HEK293 (cell line): ENCODE results near the gene C1orf167.

Experiments
- GLI4 ChIP-seq: fragments of 450-650 bp; formaldehyde crosslinking; IDR thresholded peaks from 2 replicates; pipeline ENCODE4 v1.5.1; 2016; ENCODE audit warnings: missing biosample characterization, missing genetic modification characterization
- GLIS2 ChIP-seq: fragments of 450-650 bp; formaldehyde crosslinking; IDR thresholded peaks from 2 replicates; pipeline ENCODE4 v1.5.1; 2016; ENCODE audit warnings: missing biosample characterization, missing genetic modification characterization
- KLF1 ChIP-seq: fragments of 450-650 bp; formaldehyde crosslinking; IDR thresholded peaks from 2 replicates; pipeline ENCODE4 v1.5.1; 2016; ENCODE audit warnings: missing biosample characterization, missing genetic modification characterization
- KLF16 ChIP-seq: fragments of 450-650 bp; formaldehyde crosslinking; IDR thresholded peaks from 2 replicates; pipeline ENCODE4 v1.5.1; 2017; ENCODE audit warnings: missing biosample characterization, missing genetic modification characterization
- SP2 ChIP-seq: fragments of 450-650 bp; formaldehyde crosslinking; IDR thresholded peaks from 2 replicates; pipeline ENCODE4 v1.5.1; 2016; ENCODE audit warnings: missing biosample characterization, missing genetic modification characterization
- ZBTB21 ChIP-seq: fragments of 450-650 bp; formaldehyde crosslinking; IDR thresholded peaks from 2 replicates; pipeline ENCODE4 v1.5.1; 2017; ENCODE audit warnings: missing biosample characterization, missing genetic modification characterization
- ZBTB48 ChIP-seq: fragments of 450-650 bp; formaldehyde crosslinking; IDR thresholded peaks from 2 replicates; pipeline ENCODE4 v1.5.1; 2016; ENCODE audit warnings: missing biosample characterization, missing genetic modification characterization
- ZNF112 ChIP-seq: fragments of 450-650 bp; formaldehyde crosslinking; IDR thresholded peaks from 2 replicates; pipeline ENCODE4 v1.5.0; 2017; ENCODE audit warnings: missing biosample characterization, missing genetic modification characterization
- ZNF114 ChIP-seq: fragments of 450-650 bp; formaldehyde crosslinking; IDR thresholded peaks from 2 replicates; pipeline ENCODE4 v1.5.0; 2017; ENCODE audit warnings: missing biosample characterization, missing genetic modification characterization
- ZNF146 ChIP-seq: fragments of 450-650 bp; formaldehyde crosslinking; IDR thresholded peaks from 2 replicates; pipeline ENCODE4 v1.5.1; 2016; ENCODE audit warnings: missing biosample characterization, missing genetic modification characterization
- ZNF266 ChIP-seq: fragments of 450-650 bp; formaldehyde crosslinking; IDR thresholded peaks from 2 replicates; pipeline ENCODE4 v1.5.1; 2016; ENCODE audit warnings: missing biosample characterization, missing genetic modification characterization, low read depth
- ZNF324 ChIP-seq: fragments of 450-650 bp; formaldehyde crosslinking; IDR thresholded peaks from 2 replicates; pipeline ENCODE4 v1.5.1; 2016; ENCODE audit warnings: missing biosample characterization, missing genetic modification characterization
- ZNF362 ChIP-seq: fragments of 450-650 bp; formaldehyde crosslinking; IDR thresholded peaks from 2 replicates; pipeline ENCODE4 v1.5.1; 2016; ENCODE audit warnings: missing biosample characterization, missing genetic modification characterization
- ZNF449 ChIP-seq: fragments of 450-650 bp; formaldehyde crosslinking; IDR thresholded peaks from 2 replicates; pipeline ENCODE4 v1.5.1; 2017; ENCODE audit warnings: missing biosample characterization, mild to moderate bottlenecking, missing genetic modification characterization, moderate library complexity
- ZNF473 ChIP-seq: fragments of 450-650 bp; formaldehyde crosslinking; IDR thresholded peaks from 2 replicates; pipeline ENCODE4 v1.5.1; 2017; ENCODE audit warnings: missing biosample characterization, missing genetic modification characterization
- ZNF501 ChIP-seq: fragments of 450-650 bp; formaldehyde crosslinking; IDR thresholded peaks from 2 replicates; pipeline ENCODE4 v1.5.1; 2016; ENCODE audit warnings: missing biosample characterization, missing genetic modification characterization
- ZNF514 ChIP-seq: fragments of 450-650 bp; formaldehyde crosslinking; IDR thresholded peaks from 2 replicates; pipeline ENCODE4 v1.5.1; 2016; ENCODE audit warnings: missing biosample characterization, missing genetic modification characterization
- ZNF654 ChIP-seq: fragments of 450-650 bp; formaldehyde crosslinking; IDR thresholded peaks from 2 replicates; pipeline ENCODE4 v1.5.1; 2016; ENCODE audit warnings: low read depth, missing biosample characterization, missing genetic modification characterization
- ZNF830 ChIP-seq: fragments of 450-650 bp; IDR thresholded peaks from 2 replicates; pipeline ENCODE4 v1.5.0; 2018; ENCODE audit warnings: missing biosample characterization, missing genetic modification characterization, low read depth, mild to moderate bottlenecking, moderate library complexity
- TF ChIP-seq, protein P1 (sequence below): fragments of 450-650 bp; formaldehyde crosslinking; IDR thresholded peaks from 2 replicates; pipeline ENCODE4 v1.5.1; 2016; ENCODE audit warnings: missing biosample characterization, missing genetic modification characterization
- TF ChIP-seq, protein P2 (sequence below): fragments of 450-650 bp; formaldehyde crosslinking; IDR thresholded peaks from 2 replicates; pipeline ENCODE4 v1.5.1; 2017; ENCODE audit warnings: missing biosample characterization, missing genetic modification characterization
- TF ChIP-seq, protein P3 (sequence below): fragments of 450-650 bp; formaldehyde crosslinking; IDR thresholded peaks from 2 replicates; pipeline ENCODE4 v1.5.1; 2016; ENCODE audit warnings: missing biosample characterization, missing genetic modification characterization, borderline replicate concordance
- TF ChIP-seq, protein P4 (sequence below): fragments of 450-650 bp; formaldehyde crosslinking; IDR thresholded peaks from 2 replicates; pipeline ENCODE4 v1.5.1; 2016; ENCODE audit warnings: missing biosample characterization, missing genetic modification characterization
- TF ChIP-seq, protein P5 (sequence below): fragments of 450-650 bp; formaldehyde crosslinking; IDR thresholded peaks from 2 replicates; pipeline ENCODE4 v1.5.1; 2016; ENCODE audit warnings: missing biosample characterization, missing genetic modification characterization

C1orf167 gene

DNA sequence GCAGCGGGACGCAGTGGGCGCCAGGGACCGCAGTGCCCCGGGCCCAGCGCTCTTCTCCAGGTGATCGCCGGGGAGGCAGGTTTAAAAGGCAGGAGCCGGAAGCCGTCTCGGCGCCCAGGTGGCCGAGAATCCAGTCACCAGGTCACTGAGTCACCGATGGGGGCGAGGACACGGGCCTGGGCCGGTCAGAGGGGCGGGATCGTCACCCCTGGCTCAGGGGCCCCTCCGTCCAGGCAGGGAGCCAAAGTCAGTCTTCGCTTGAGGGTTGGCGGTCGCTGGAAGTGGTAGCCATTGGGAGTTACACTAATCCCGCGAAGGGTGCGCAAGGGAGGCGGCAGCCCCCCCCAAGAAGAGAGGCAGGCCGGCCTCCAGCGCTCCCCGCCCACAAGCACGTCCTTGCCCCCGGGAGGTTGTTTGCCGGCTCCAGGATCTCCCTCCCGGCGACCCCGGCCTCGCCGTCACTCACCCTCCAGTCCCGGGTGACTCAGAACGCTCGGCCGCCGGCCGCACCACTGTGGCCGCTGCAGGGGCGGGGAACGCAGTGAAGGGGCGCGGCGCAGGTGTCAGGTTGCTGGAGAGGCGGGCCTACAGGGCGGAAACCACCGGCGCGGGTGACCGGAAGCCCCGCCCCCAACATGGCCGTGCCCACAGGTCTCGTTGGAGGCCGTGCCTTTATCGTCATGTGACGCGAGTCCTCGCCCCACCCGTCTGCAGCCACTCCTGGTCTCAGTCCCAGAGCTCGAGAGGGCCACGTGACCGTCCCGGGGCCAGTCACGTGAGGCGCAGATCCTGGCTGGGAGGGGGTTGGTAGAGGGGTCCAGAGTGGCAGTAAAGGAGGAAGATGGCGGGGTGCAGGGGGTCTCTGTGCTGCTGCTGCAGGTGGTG is 43.7 kb downstream of the C1orf167 start, which contains the start of the genes CLCN6 and MTHFR (continued):
- TF ChIP-seq ZNF473 (tag by site-specific recombination) (no peak), ZNF146 (tag by site-specific recombination) (0 out of 2 replicates have a peak, but pooled peaks have one; percentile 2), GLI4 (tag by site-specific recombination) (no peak), KLF16 (tag by site-specific recombination) (peak; percentile 99), ZNF112 (no peak), ZNF654 (no peak), ZNF501 (peak; percentile 65), ZNF830 (tag by site-specific recombination) (no peak), ZBTB21 (tag by site-specific recombination) (peak; percentile 81), KLF1 (tag by site-specific recombination) (peak; percentile 92), ZBTB48 (tag by site-specific recombination) (peak; percentile 54; the same call in 1 of the 2 replicates), ZNF449 (no peak; the same call in none of the 2 replicates), GLIS2 (tag by site-specific recombination) (peak; percentile 98), ZNF266 (tag by site-specific recombination) (no peak), ZNF514 (tag by site-specific recombination) (no peak), ZNF362 (no peak), ZNF114 (tag by site-specific recombination) (no peak), SP2 (tag by site-specific recombination) (peak; percentile 97), ZNF324 (tag by site-specific recombination) (peak; percentile 42)
- TF ChIP-seq, protein P1, sequence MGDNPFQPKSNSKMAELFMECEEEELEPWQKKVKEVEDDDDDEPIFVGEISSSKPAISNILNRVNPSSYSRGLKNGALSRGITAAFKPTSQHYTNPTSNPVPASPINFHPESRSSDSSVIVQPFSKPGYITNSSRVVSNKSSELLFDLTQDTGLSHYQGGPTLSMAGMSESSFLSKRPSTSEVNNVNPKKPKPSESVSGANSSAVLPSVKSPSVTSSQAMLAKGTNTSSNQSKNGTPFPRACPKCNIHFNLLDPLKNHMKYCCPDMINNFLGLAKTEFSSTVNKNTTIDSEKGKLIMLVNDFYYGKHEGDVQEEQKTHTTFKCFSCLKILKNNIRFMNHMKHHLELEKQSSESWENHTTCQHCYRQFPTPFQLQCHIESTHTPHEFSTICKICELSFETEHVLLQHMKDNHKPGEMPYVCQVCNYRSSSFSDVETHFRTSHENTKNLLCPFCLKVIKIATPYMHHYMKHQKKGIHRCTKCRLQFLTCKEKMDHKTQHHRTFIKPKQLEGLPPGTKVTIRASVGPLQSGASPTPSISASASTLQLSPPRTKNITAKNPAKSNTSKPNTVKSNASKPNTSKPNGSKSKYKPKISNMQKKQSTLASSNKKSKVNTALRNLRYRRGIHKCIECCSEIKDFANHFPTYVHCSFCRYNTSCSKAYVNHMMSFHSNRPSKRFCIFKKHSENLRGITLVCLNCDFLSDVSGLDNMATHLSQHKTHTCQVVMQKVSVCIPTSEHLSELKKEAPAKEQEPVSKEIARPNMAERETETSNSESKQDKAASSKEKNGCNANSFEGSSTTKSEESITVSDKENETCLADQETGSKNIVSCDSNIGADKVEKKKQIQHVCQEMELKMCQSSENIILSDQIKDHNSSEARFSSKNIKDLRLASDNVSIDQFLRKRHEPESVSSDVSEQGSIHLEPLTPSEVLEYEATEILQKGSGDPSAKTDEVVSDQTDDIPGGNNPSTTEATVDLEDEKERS (tag by site-specific recombination) = no peak
- TF ChIP-seq, protein P2, sequence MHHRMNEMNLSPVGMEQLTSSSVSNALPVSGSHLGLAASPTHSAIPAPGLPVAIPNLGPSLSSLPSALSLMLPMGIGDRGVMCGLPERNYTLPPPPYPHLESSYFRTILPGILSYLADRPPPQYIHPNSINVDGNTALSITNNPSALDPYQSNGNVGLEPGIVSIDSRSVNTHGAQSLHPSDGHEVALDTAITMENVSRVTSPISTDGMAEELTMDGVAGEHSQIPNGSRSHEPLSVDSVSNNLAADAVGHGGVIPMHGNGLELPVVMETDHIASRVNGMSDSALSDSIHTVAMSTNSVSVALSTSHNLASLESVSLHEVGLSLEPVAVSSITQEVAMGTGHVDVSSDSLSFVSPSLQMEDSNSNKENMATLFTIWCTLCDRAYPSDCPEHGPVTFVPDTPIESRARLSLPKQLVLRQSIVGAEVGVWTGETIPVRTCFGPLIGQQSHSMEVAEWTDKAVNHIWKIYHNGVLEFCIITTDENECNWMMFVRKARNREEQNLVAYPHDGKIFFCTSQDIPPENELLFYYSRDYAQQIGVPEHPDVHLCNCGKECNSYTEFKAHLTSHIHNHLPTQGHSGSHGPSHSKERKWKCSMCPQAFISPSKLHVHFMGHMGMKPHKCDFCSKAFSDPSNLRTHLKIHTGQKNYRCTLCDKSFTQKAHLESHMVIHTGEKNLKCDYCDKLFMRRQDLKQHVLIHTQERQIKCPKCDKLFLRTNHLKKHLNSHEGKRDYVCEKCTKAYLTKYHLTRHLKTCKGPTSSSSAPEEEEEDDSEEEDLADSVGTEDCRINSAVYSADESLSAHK = peak; percentile 38; the same call in 1 of the 2 replicates
- TF ChIP-seq, protein P3, sequence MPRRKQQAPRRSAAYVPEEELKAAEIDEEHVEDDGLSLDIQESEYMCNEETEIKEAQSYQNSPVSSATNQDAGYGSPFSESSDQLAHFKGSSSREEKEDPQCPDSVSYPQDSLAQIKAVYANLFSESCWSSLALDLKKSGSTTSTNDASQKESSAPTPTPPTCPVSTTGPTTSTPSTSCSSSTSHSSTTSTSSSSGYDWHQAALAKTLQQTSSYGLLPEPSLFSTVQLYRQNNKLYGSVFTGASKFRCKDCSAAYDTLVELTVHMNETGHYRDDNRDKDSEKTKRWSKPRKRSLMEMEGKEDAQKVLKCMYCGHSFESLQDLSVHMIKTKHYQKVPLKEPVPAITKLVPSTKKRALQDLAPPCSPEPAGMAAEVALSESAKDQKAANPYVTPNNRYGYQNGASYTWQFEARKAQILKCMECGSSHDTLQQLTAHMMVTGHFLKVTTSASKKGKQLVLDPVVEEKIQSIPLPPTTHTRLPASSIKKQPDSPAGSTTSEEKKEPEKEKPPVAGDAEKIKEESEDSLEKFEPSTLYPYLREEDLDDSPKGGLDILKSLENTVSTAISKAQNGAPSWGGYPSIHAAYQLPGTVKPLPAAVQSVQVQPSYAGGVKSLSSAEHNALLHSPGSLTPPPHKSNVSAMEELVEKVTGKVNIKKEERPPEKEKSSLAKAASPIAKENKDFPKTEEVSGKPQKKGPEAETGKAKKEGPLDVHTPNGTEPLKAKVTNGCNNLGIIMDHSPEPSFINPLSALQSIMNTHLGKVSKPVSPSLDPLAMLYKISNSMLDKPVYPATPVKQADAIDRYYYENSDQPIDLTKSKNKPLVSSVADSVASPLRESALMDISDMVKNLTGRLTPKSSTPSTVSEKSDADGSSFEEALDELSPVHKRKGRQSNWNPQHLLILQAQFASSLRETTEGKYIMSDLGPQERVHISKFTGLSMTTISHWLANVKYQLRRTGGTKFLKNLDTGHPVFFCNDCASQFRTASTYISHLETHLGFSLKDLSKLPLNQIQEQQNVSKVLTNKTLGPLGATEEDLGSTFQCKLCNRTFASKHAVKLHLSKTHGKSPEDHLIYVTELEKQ (tag by site-specific recombination) = peak; percentile 21; the same call in 1 of the 2 replicates
- TF ChIP-seq, protein P4, sequence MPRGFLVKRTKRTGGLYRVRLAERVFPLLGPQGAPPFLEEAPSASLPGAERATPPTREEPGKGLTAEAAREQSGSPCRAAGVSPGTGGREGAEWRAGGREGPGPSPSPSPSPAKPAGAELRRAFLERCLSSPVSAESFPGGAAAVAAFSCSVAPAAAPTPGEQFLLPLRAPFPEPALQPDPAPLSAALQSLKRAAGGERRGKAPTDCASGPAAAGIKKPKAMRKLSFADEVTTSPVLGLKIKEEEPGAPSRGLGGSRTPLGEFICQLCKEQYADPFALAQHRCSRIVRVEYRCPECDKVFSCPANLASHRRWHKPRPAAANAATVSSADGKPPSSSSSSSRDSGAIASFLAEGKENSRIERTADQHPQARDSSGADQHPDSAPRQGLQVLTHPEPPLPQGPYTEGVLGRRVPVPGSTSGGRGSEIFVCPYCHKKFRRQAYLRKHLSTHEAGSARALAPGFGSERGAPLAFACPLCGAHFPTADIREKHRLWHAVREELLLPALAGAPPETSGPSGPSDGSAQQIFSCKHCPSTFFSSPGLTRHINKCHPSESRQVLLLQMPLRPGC = peak; percentile 81
- TF ChIP-seq, protein P5, sequence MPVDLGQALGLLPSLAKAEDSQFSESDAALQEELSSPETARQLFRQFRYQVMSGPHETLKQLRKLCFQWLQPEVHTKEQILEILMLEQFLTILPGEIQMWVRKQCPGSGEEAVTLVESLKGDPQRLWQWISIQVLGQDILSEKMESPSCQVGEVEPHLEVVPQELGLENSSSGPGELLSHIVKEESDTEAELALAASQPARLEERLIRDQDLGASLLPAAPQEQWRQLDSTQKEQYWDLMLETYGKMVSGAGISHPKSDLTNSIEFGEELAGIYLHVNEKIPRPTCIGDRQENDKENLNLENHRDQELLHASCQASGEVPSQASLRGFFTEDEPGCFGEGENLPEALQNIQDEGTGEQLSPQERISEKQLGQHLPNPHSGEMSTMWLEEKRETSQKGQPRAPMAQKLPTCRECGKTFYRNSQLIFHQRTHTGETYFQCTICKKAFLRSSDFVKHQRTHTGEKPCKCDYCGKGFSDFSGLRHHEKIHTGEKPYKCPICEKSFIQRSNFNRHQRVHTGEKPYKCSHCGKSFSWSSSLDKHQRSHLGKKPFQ (tag by site-specific recombination) = no peak
